GM12878 (cell line): ENCODE measurements around the gene INPP4B. TPM values are rescaled to one million over a fixed set of nuclear protein-coding genes. Genes with fewer than 3 reads are reported as not detected.

Experiments
- ATAC-seq: fragments of 200-7000 bp; cut with Tn5 transposase; 3 replicates; pipeline ENCODE4 v1.9.1; 2020; ENCODE audit warnings: mild to moderate bottlenecking, moderate library complexity
- BruUV-seq: library from RNA; stranded (reverse); fragments of 400-500 nt; replicated peaks from 2 replicates; lab custom pipeline; 2021; lab: Mats Ljungman, UMichigan
- CTCF ChIA-PET: fragments of 300-600 bp; sonication (Branson Sonifier 250); formaldehyde crosslinking; extraction: SDS; loops from one replicate; lab custom pipeline; 2021; ENCODE audit warnings: inconsistent platforms; lab: Yijun Ruan, JAX
- POLR2A ChIA-PET: fragments of 350-600 bp; formaldehyde crosslinking; extraction: SDS; loops from one replicate; lab custom pipeline; 2021; ENCODE audit warnings: inconsistent platforms; lab: Charles Lee
- RAD21 ChIA-PET: fragments of 300-600 bp; sonication (Branson Sonifier 250); formaldehyde crosslinking; loops from one replicate; lab custom pipeline; 2023; ENCODE audit warnings: antibody characterized with exemption; ENCODE audit not compliant: unreplicated experiment; lab: Charles Lee
- SMC1A ChIA-PET: fragments of 300-600 bp; sonication (Branson Sonifier 250); formaldehyde crosslinking; loops from one replicate; lab custom pipeline; 2023; ENCODE audit not compliant: unreplicated experiment, uncharacterized antibody; lab: Charles Lee
- DNase-seq: peaks from one replicate; pipeline ENCODE4 v3.0.0-alpha.2; 2011; ENCODE audit warnings: low read depth, low spot score
- FAIRE-seq: peaks from 3 replicates; lab custom pipeline; 2011; peaks lifted over from hg19 to GRCh38; lab: Jason Lieb, UNC
- H2AFZ ChIP-seq: 2 replicates; pipeline ENCODE4 v1.6.0; 2011; ENCODE audit warnings: low read depth, low read length, control low read depth; ENCODE audit not compliant: control insufficient read depth
- H3K27ac ChIP-seq: 2 replicates; pipeline ENCODE4 v1.5.1; 2011; ENCODE audit warnings: control low read depth; ENCODE audit not compliant: control insufficient read depth, insufficient read depth
- H3K27me3 ChIP-seq, 2 experiments: replicated peaks in 1 of 2; 2 replicates each; pipeline versions ENCODE4 v1.6.0 to v1.6.1; 2011; ENCODE audit warnings: low read length in 1 of 2; ENCODE audit not compliant: control insufficient read depth in 2 of 2, insufficient read depth in 2 of 2
- H3K36me3 ChIP-seq, 2 experiments: 2 replicates each; pipeline ENCODE4 v1.5.1; 2011; ENCODE audit warnings: low read length in 1 of 2; ENCODE audit not compliant: control insufficient read depth in 2 of 2, insufficient read depth in 2 of 2
- H3K4me1 ChIP-seq: 2 replicates; pipeline ENCODE4 v1.6.1; 2011; ENCODE audit warnings: mild to moderate bottlenecking, low read length, moderate library complexity, mixed read lengths; ENCODE audit not compliant: control insufficient read depth, insufficient read depth
- H3K4me2 ChIP-seq: 2 replicates; pipeline ENCODE4 v1.6.0; 2011; ENCODE audit warnings: control low read depth; ENCODE audit not compliant: control insufficient read depth, insufficient read depth
- H3K4me3 ChIP-seq: fragments of 200-600 bp; sonication (generic); 2 replicates; pipeline ENCODE4 v1.5.1; 2016
- H3K79me2 ChIP-seq: 2 replicates; pipeline ENCODE4 v1.6.0; 2011; ENCODE audit warnings: low read length; ENCODE audit not compliant: control insufficient read depth, insufficient read depth
- H3K9ac ChIP-seq: 2 replicates; pipeline ENCODE4 v1.8.0; 2011; ENCODE audit warnings: low read length, control low read depth, mixed read lengths; ENCODE audit not compliant: control insufficient read depth, insufficient read depth
- H3K9me3 ChIP-seq: replicated peaks from 3 replicates; pipeline ENCODE4 v1.5.1; 2011; ENCODE audit warnings: mild to moderate bottlenecking, low read length; ENCODE audit not compliant: control insufficient read depth, insufficient read depth
- H4K20me1 ChIP-seq: 2 replicates; pipeline ENCODE4 v1.6.0; 2011; ENCODE audit not compliant: control insufficient read depth, insufficient read depth
- E2F4 ChIP-seq: IDR thresholded peaks from 2 replicates; pipeline ENCODE4 v1.6.1; 2012; ENCODE audit warnings: low read depth, low read length, improper control_type of control experiment
- EP300 ChIP-seq, 2 experiments: fragments of 150-350 bp in 1 of 2; IDR thresholded peaks; 2 replicates each; pipeline ENCODE4 v1.6.1; 2011 to 2012; ENCODE audit warnings: low read depth in 2 of 2, low read length in 2 of 2, borderline replicate concordance in 1 of 2, improper control_type of control experiment in 1 of 2, inconsistent platforms in 1 of 2; ENCODE audit not compliant: control insufficient read depth in 1 of 2
- HDAC6 ChIP-seq: fragments of 200-600 bp; sonication (generic); IDR thresholded peaks from one replicate; pipeline ENCODE4 v1.8.0; 2017; ENCODE audit warnings: antibody characterized with exemption; ENCODE audit not compliant: unreplicated experiment
- WGBS: methylation state at CpG from one replicate; pipeline ENCODE4 v1.1.6; 2016; ENCODE audit warnings: low lambda C conversion rate; ENCODE audit not compliant: insufficient replicate concordance, insufficient coverage; ENCODE audit errors: missing lambda C conversion rate; 5-methylcytosine and 5-hydroxymethylcytosine counted together
- in situ Hi-C: fragments of 300-500 bp; cut with MboI; formaldehyde crosslinking; loops from 9 replicates; pipeline ENCODE4 v1.14.3; 2018; ENCODE audit warnings: mixed read lengths
- intact Hi-C: fragments of 100-400 bp; cut with micrococcal nuclease; formaldehyde crosslinking; loops from one replicate; pipeline ENCODE4 v1.14.2; 2022; ENCODE audit not compliant: unreplicated experiment
- polyA plus RNA-seq, 11 experiments: library from polyadenylated mRNA; depleted of rRNA in 4 of 11; unstranded in 6 of 11; stranded (reverse) in 5 of 11; fragments of >200 nt; fragmentation: Nextera tagmentation in 4 of 11; fragmentation: Illumina TruSeq in 1 of 11; extraction: Ambion mirVana in 4 of 11; extraction: Trizol in 1 of 11; gene quantifications; 1 replicate in 1 of 11; 2 replicates in 10 of 11; pipeline versions ENCODE4 v1.2.1 to v1.2.3, GENCODE V29; 2011 to 2016; ENCODE audit warnings: inconsistent platforms in 2 of 11, missing spikeins in 2 of 11, low read depth in 1 of 11
- total RNA-seq, 4 experiments: library from RNA; depleted of rRNA in 3 of 4; stranded (reverse); fragments of >200 nt in 3 of 4; fragmentation: Illumina TruSeq in 1 of 4; extraction: Trizol in 1 of 4; gene quantifications; 2 replicates each; pipeline versions ENCODE4 v1.2.1 to v1.2.3, GENCODE V29; 2013 to 2021
- TF ChIP-seq, protein P1 (sequence below): fragments of 450-650 bp; IDR thresholded peaks from 2 replicates; pipeline ENCODE4 v1.6.1; 2018; ENCODE audit warnings: mild to moderate bottlenecking, low read depth, moderate library complexity; ENCODE audit not compliant: partially characterized antibody

INPP4B gene
- total and polyA plus RNA-seq, 10 of the 15 experiments (the other 5 are each of a cell fraction or from before 2014, with no cell fraction given) = 0.53 to 11.2 (median 0.95) TPM

- ChIA-PET RAD21 (no interaction called here), CTCF (interaction anchor here (1.2 to 1.8 kb wide), 2 partner anchors 8 to 10 kb away, joined by 3 to 5 read pairs; no protein-coding TSS in a partner anchor), SMC1A (interaction anchor here (1.1 to 2.6 kb wide), 5 partner anchors 9 to 33 kb away, joined by 3 to 9 read pairs (median 4); no protein-coding TSS in a partner anchor), POLR2A (no interaction called here)
- FAIRE-seq = no peak
- Histone ChIP-seq H3K4me2 (no peak overlapping the region), H3K9me3 (no peaks in the 10 kb centered on the region), H4K20me1 (no peaks in the 10 kb centered on the region), H3K79me2 (no peaks in the 10 kb centered on the region), H3K9ac (no peak overlapping the region), H3K4me3 (no peak overlapping the region), H3K4me1 (no peaks in the 10 kb centered on the region), H2AFZ (no peak overlapping the region), H3K27me3 (no peaks in the 10 kb centered on the region), H3K36me3 (no peaks in the 10 kb centered on the region), H3K27ac (no peak overlapping the region)
- no TSS peak for BruUV-seq
- DNase-seq = no peak
- TF ChIP-seq E2F4 = no peak
- TF ChIP-seq, protein P1, sequence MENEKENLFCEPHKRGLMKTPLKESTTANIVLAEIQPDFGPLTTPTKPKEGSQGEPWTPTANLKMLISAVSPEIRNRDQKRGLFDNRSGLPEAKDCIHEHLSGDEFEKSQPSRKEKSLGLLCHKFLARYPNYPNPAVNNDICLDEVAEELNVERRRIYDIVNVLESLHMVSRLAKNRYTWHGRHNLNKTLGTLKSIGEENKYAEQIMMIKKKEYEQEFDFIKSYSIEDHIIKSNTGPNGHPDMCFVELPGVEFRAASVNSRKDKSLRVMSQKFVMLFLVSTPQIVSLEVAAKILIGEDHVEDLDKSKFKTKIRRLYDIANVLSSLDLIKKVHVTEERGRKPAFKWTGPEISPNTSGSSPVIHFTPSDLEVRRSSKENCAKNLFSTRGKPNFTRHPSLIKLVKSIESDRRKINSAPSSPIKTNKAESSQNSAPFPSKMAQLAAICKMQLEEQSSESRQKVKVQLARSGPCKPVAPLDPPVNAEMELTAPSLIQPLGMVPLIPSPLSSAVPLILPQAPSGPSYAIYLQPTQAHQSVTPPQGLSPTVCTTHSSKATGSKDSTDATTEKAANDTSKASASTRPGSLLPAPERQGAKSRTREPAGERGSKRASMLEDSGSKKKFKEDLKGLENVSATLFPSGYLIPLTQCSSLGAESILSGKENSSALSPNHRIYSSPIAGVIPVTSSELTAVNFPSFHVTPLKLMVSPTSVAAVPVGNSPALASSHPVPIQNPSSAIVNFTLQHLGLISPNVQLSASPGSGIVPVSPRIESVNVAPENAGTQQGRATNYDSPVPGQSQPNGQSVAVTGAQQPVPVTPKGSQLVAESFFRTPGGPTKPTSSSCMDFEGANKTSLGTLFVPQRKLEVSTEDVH = no peak
- no peak for TF ChIP-seq HDAC6
- no peak for TF ChIP-seq EP300 (IDR thresholded peaks at IDR 0.05; ENCODE audit: borderline replicate concordance in 1 of 2, control insufficient read depth in 1 of 2, low read depth in 2 of 2, low read length in 2 of 2)
- intact Hi-C loops (no loop called here), in situ Hi-C loops (no loop called here)
- ATAC-seq = no peak
- WGBS = 79% methylated on average over 2 of the region's 2 CpGs
These were observed 530.1 kb downstream of the INPP4B start for GRCh38 chr4:142316025-142316424.
